Measurements from ENCODE around the gene PKM.

The PKM gene

DNA sequence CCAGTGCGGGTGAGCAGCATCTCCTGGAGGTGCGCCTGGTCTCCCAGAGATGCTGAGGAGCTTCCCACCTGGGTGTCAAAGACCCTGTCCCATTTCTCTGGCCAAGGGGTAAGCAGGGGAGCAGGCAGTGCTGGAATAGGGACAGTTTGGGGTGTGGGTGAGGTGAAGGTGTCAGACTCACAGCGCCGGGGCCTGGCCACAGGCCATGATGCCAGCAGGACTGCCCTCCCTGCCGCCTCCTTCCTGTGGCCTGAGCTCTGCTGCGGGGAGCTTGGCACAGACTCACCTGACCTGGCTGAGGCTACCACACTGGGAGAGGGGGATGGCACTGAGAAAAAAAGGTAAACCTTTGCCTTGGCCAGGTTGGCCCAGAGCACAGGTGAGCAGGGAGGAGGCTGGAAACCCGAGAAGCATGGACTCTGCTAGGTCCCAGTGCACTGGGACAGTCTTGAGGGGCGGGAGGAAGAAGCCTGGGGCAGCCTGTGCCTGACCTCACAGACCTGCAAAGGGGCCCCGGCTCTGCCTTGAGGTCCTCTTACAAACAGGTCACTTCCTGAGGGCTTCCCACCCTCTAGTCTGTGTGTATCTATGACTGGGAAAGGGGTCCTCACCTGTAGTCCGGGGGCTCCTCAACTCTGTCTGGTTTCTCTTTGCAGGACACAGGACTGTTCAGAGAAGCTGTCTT is 61.6 kb downstream of the PKM start:
- DNase-seq, result no peak
- in situ Hi-C loops (cut with HindIII; ENCODE audit: low pct_ligation_motif_present, low pct_unique_long_range_greater_than_20kb, low sequenced_read_pairs), result no loop called here

DNA sequence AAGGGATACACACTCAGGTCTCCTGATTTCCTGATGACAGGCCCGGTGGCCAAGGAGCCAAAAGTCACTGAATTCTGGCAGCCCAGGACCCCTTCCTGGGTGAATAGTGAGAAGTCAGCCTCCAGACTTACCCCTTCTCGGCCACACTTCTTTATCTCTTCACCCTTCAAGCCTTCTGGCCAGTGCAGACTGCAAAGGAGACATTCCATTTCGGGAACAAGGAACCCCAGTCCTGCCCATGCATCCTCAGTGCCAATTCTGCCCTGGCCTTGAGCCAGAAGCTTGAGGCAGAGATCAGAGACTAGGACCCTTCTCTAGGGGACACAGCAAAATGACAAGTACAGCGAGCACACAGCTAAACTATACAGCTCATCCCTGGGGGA is 62.2 kb downstream of the PKM start:
- in situ Hi-C loops (cut with HindIII; ENCODE audit: low pct_ligation_motif_present, low pct_unique_long_range_greater_than_20kb, low sequenced_read_pairs), result no loop called here
- DNase-seq, result no peak

DNA sequence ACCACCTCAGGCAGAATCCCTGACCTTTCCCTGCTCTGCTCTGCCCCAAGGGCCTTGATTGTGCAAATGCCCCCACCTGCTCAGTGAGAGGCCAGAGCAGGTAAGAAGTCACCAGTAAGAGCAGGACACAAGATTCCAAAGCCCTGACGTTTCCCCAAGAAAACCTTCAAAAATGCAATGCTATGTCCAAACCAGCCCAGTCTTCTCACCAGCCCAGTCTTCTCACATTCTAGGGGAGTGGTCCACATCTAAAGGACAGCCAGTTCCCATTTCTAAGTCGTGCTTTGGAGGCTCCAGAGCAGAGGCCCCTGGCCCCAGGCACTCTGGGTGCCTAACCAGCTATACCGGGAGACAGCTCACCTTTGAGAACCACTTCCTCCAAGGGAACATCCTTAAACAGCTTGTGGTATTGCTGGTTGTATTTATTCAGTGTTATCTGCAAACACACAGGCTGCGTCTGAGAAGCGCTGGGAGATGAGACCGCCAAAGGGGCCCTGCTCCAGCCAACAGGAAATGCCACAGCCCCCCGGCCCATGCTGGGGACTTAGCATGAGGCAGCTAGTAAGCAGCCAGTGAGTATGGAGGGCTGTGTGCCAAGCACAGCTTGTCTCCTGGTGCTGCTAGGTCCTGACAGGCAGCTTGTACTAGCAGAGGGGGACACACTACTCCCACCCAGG is 62.7 kb downstream of the PKM start:
- no peak for DNase-seq
- in situ Hi-C loops (cut with HindIII; ENCODE audit: low pct_ligation_motif_present, low pct_unique_long_range_greater_than_20kb, low sequenced_read_pairs), result no loop called here

DNA sequence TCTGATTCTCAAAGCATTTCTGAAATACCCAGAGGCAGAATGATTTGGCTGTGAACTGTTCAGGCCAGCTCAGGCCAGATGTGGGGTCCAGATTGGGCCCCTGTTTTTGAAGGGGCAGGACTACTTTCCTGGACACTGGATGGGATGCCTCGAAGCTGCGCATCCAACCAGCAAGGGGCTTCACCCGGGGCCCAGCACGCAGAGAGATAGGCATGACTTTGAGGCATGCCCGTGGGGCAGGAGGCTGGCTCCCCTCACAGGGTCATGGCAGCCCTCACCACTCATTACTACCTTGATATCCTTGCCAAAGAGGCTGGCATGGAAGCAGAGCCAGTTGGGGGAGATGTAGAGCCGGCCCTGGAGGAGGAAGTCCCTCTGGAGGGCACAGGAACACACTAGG is 63.5 kb downstream of the PKM start:
- no peak for DNase-seq
- in situ Hi-C loops (cut with HindIII; ENCODE audit: low pct_ligation_motif_present, low pct_unique_long_range_greater_than_20kb, low sequenced_read_pairs), result no loop called here

DNA sequence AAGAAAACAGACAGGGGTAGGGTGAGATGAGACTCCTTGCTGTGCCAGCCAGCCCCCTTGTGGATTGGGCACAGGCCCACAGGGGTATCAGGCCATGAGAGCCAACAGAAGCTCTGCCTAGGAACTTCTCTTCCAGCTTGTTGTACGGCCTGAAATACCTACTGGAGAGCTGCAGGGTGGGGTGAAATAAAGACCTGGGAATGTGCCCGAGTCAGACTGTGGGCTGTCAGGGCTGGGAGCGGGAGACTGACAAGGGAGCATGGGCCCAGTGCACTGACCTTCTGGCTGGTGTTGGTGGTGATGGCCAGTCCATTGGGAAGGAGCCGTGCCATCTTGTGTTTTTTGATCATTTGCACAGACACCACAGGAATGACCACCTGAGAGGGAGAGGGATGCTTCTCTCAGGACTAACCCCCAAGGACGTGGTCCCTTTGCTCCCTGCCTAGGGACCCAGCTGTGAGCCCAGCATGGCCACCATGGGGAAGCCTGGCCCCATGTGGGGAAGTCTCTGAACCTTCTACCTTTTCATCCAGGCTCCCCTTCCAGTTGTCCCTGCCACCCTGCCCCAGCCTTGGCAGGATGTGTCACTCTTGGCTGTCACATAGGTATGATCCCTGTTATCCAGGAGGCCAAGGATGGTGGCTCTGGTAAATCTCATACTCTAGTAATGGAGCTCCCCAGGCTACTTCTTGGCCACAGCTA is 64.1 kb downstream of the PKM start:
- in situ Hi-C loops (cut with HindIII; ENCODE audit: low pct_ligation_motif_present, low pct_unique_long_range_greater_than_20kb, low sequenced_read_pairs), result no loop called here
- no peak for DNase-seq

DNA sequence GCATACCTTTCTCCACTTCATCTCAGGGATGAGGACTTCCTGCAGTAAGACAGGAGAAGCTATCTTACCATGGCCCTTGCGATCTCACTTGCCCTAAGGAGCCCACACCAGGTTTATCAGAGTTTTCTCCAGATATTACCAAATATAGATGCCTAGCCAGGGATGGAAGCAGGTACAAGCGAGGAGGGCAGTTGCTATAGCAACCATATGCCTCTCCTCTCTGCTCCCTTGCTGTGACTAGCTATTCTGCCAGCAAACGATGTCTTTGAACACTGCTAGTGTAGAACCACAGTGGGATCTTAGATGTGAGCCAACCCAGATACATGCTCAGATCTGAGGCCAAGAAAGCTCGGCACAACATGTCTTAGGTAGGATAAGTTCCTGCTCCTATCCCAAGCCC is 67.3 kb downstream of the PKM start:
- in situ Hi-C loops (cut with HindIII; ENCODE audit: low pct_ligation_motif_present, low pct_unique_long_range_greater_than_20kb, low sequenced_read_pairs), result no loop called here

DNA sequence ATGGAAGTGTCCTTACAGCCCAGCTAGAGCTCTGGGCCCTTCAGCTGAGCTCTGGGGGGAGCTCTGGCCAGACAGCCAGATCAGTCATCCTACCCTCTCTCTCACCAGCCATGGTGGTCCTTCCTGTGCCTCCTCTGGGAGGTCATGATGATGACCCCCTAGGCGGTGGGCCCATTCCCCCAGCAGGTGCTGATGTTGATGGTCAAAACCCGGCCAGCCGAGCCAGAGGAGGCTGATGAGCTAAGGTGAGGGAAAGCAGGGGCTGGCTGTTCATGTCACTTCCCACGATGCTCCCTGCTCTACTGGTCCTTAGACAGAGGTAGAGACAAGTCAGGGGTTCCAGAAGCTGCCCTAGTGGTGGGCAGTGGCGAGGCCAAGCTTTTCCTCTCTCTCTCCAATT is 68.4 kb downstream of the PKM start:
- DNase-seq, result no peak
- in situ Hi-C loops (cut with HindIII; ENCODE audit: low pct_ligation_motif_present, low pct_unique_long_range_greater_than_20kb, low sequenced_read_pairs), result no loop called here

More for the DNA sequence above, 67.3 kb downstream of the PKM start:
- no peak for DNase-seq

DNA sequence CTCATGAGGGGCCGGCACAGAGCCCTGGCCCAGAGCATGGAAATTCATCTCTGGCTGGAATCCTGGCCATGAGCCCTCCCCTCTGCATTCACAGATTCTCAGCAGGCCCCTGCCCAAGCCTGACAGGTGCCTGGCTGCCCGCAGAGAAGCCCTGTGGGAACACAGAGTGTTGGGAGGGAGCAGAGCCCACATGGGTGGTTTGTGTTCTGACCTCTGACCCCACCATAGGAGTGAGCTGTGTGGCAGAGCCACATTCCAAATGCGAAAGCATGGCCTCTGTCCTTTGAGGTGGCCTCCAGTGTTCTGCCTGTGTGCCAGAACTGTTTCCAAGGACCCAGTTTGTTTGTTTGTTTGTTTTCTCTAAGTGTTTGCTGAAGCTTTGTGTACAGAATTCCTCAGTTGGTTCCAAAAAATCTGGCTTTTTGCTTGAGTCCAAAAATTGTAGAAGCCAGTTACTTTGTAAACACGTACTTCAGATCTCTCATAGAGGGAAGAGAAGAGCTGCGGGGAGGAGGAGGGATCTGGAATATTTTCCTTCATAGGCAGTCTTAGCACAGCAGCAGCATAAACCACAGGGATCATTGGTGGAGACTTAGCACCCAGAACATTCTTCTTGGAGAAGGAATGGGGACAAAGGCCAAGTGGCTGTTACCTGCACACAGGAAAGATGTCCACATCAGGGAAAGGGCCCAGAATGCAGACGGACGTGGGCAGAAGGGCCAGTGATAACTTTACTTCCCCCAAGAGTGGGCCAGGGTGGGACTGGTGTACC is 69.4 kb downstream of the PKM start:
- in situ Hi-C loops (cut with HindIII; ENCODE audit: low pct_ligation_motif_present, low pct_unique_long_range_greater_than_20kb, low sequenced_read_pairs), result no loop called here
- no peak for DNase-seq

DNA sequence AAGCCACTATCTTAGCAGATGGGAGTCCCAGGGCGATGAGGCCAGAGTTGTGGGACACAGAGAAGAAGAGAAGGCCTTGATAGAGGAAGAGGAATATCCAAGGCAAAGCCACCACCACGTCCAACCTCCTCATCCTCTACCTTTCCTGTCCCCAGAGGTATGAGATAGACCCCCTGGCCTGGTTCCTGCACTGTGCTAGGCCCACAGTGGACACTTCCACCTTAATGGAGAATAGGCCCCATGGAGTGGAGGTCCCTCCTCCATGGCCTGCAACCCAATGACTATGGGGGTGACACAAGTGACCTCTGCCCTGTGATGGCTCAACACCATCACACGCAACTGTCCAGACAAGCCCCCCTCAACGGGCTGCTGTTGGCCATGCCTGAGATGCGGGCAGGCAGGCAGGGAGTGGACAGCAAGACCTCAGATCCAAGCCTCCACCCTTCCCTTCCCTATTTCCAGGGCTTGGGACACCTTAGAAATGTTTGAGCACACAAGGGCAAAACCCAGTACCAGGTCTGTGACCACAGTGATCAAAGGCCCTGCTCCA is 70.2 kb downstream of the PKM start:
- DNase-seq, result no peak
- in situ Hi-C loops (cut with HindIII; ENCODE audit: low pct_ligation_motif_present, low pct_unique_long_range_greater_than_20kb, low sequenced_read_pairs), result no loop called here

DNA sequence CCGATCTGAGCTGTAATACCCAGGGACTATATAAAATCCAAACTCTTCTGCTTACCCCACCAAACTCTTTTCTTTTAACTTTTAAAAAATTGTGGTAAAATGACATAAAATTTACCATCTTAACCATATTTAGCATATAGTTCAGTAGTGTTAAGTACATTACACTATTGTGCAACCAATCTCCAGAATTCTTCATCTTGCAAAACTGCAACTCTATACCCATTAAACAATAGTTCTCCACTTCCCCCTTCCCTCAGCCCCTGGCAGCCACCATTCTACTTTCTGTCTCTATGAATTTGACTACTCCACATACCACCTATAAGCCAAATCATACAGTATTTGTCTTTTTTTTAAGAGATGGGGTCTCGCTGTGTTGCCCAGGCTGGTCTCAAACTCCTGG is 74.1 kb downstream of the PKM start:
- in situ Hi-C loops (cut with HindIII; ENCODE audit: low pct_ligation_motif_present, low pct_unique_long_range_greater_than_20kb, low sequenced_read_pairs), result no loop called here
- DNase-seq, result no peak

DNA sequence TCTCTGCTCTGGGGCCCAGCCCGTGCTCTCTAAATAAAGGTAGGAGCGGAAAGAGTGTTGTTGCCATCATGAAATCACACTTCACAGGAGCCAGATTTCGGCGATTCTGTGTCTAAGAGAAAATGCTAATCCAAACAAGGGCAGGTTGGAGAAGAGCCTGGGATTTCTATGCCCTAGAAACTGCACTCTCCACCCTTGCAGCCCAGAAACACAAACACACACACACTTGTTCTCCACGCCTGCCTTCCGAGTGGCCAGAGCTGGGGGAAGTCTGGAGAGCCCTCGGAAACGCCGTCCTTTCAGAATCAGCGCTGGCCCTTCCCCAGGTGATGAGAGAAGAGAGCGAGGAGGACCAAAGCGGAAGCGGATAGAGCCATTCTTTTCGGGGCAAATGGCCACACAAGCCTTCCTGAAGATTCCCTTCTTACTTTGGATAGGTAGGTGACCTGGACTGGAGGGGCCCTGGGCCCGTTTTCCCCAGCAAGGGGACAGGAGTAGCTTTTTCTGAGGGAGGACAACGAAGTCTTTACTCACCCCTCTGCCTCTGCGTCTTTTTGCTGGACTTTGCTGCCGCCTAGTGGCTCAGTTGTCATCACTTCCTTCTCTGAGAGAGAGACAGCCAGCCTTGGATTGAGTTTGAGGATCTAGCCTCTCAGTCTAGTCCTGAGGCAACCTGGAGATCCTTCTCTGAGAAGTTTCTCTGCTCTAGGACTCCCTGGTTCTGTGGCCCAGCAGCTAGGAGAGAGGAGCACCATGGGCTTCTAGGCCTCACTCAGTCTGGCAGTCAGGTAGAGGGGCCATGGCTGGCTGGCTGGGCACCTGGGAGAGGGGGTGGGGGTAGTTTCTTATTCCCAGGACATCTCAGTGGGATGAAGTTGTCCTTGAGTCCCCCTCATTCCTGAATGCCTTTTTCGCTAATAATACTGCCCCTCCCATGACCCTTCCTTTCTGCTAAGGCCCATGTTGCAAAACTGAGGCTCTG is 75.1 kb downstream of the PKM start:
- peak; percentile 85 for DNase-seq
- in situ Hi-C loops (cut with HindIII; ENCODE audit: low pct_ligation_motif_present, low pct_unique_long_range_greater_than_20kb, low sequenced_read_pairs), result no loop called here

DNA sequence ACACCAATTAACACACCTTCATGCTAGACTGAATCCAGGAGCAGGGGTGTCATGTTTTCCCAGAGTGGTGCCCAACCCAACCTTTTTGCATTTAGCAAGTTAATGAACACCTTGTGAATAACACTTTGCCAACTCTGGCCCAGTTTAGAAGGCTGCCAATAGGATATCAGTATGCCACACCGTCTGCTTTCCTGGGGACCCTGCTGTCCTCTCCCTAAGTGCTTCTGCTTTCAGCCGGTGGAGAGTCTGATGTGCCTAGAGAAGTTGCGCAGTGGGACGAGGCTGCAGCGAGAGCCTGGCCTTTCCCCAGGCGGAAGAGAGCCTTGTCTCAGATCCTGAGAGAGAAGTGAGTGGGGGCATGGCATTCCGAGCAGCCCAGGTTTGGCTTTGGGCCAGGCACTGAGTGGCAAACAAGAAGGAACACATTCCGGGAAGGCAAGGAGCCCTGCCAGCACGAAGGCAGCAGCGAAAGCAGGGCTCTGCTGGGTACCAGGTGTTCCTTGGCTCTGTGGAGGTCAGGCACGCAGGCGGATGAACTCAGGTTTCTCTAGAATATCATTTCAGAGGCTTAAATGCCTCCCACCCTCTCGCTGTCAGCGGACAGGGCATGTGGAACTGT is 75.9 kb downstream of the PKM start:
- DNase-seq, result peak; percentile 86

DNA sequence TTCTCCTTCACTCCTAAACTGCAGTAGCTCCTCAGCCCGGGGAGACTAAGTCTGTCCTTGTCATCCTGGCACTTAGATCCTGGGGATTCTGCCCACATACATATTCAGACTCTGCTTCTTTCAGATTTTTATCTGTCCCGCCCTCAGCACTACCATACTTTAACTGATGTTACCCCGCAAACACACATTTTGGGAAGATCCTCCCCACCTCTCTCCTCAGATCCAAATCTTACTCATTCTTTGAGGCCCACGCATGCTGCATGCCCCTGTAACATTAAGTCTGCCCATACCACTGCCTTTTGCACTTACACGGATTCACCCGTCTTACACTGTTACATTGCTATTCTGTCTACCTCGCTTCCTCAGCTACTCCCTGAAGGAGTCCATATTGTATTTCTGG is 76.7 kb downstream of the PKM start:
- in situ Hi-C loops (cut with HindIII; ENCODE audit: low pct_ligation_motif_present, low pct_unique_long_range_greater_than_20kb, low sequenced_read_pairs), result no loop called here
- no peak for DNase-seq

More for the DNA sequence above, 75.9 kb downstream of the PKM start:
- in situ Hi-C loops (cut with HindIII; ENCODE audit: low pct_ligation_motif_present, low pct_unique_long_range_greater_than_20kb, low sequenced_read_pairs), result no loop called here

DNA sequence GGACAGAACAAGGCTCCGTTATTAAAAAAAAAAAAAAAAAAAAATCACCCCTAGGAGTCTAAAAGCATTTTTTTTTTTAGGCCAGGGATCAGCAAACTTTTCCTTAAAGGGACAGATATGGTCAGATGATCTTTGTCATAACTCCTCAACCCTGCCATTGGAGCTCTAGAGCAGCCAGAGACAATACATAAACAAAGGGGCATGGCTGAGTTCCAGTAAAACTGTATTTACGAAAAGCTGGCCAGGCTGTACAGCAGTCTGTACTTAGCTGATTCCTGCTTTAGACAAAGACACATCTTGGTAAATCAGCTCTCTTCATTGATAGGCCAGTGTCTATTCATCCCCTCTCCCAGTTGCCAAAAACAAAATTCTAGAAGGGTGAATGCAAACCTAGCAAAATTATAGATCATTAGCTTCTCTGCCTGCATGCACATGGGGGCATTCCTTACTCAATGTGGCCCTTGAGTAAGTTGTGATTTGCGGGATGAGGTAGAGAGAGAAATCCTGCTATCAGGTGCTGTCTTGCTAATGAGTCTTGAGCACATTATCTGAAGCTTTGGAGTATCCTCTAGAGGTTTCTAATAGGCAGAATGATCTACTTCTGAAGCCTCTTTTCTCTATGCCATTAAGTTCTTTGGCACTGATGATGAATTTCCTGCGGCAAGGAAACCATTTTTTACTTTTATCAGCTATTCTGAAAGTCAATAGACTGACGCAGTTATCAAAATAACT is 77.6 kb downstream of the PKM start:
- DNase-seq, result no peak

More for the DNA sequence above, 77.6 kb downstream of the PKM start:
- in situ Hi-C loops (cut with HindIII; ENCODE audit: low pct_ligation_motif_present, low pct_unique_long_range_greater_than_20kb, low sequenced_read_pairs), result no loop called here

All from ACHN (cell line).